ENCODE results near the gene SCD5. TPM values are rescaled to one million over a fixed set of nuclear protein-coding genes. Genes with fewer than 3 reads are reported as not detected.

Gene SCD5
- total and polyA plus RNA-seq, 2 of the 4 experiments (the other 2 are of a cell fraction), result 12.4 to 13.5 TPM

DNA sequence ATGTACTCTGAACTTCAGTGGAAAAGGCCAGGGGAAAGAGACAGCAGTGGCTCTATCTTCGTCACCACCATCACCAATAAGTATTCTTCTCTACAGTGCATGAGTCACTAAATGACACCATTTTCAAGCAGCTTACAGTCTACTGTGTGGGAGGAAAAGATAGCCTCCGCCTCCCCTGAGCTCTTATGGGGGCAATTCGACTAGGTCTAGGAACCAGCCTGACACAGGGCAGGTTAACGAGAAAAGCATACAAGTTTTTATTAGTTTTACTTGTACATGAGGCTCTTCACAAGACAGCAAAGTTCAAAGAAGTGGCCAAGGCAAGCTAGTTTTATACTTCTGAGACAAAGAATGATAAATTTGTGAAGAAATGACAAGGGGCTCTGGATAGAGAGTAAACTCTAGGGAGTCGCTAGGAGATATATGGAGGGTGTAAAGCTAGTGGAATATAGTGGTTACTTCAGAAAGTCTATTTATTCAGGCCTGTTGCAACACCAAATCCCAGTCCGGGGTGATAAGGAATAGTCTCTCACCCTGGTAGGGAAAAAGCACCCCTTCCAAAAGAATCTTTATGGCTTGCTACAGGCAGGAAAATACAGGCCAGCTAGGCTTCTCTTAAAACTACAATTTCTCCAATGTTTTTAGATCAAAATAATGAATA, 49.7 kb downstream of the SCD5 start:
- no peak; the same call in 1 of the 2 replicates for ATAC-seq (ENCODE audit: low read depth)
- in situ Hi-C loops (cut with MboI; ENCODE audit: low sequenced_read_pairs), result no loop called here

More for the DNA sequence above, 49.7 kb downstream of the SCD5 start:
- Histone ChIP-seq H3K9ac (ENCODE audit: low read depth, low read length) (no peak overlapping the region), H3K27me3 (ENCODE audit: control insufficient read depth, insufficient read depth, low read length) (no peaks in the 10 kb centered on the region), H2BK120ac (ENCODE audit: low read depth, low read length) (no peak overlapping the region), H4K20me1 (ENCODE audit: insufficient read depth, low read length) (no peaks in the 10 kb centered on the region), H3K4ac (ENCODE audit: low read depth, low read length) (no peak overlapping the region), H2AK9ac (replicated peaks; ENCODE audit: low read depth, low read length, poor library complexity) (no peak overlapping the region), H3K9me3 (ENCODE audit: control insufficient read depth, insufficient read depth, low read length) (no peaks in the 10 kb centered on the region), H4K91ac (ENCODE audit: insufficient read depth, low read depth, low read length) (no peak overlapping the region), H4K5ac (ENCODE audit: low read depth, low read length) (no peak overlapping the region), H2BK15ac (ENCODE audit: low read depth, low read length) (no peak overlapping the region), H3K56ac (ENCODE audit: extremely low read depth, insufficient read depth, low read length) (no peak overlapping the region), H2AK5ac (ENCODE audit: low read depth, low read length) (no peak overlapping the region), H2BK5ac (ENCODE audit: low read depth, low read length, poor library complexity, severe bottlenecking) (peak overlapping the region; percentile 38), H3K18ac (ENCODE audit: low read depth, low read length) (no peak overlapping the region; the same call in 1 of the 2 replicates), H3K4me1 (ENCODE audit: control insufficient read depth, insufficient read depth, low read length) (peaks cover 12% of the 10 kb centered on the region), H3K9me1 (ENCODE audit: insufficient read depth, low read length) (no peaks in the 10 kb centered on the region; the same call in 1 of the 2 replicates), H3K79me1 (ENCODE audit: low read depth in 1 of 2, low read length in 2 of 2) (peaks cover 0 to 10% of the 10 kb centered on the region in 2 experiments; a peak in 1 of 4 replicates), H3K23ac (ENCODE audit: low read depth, low read length) (no peak overlapping the region), H3K4me3 (ENCODE audit: insufficient read depth, low read depth, low read length) (no peak overlapping the region), H3K36me3 (ENCODE audit: control insufficient read depth, insufficient read depth, low read length) (no peaks in the 10 kb centered on the region), H2AFZ (replicated peaks; ENCODE audit: low read length, poor library complexity) (no peak overlapping the region), H3K27ac (ENCODE audit: insufficient read depth, low read length) (no peak overlapping the region), H2BK20ac (ENCODE audit: low read depth, low read length) (no peak overlapping the region), H3K14ac (replicated peaks; ENCODE audit: low read depth, low read length) (no peak overlapping the region), H4K8ac (ENCODE audit: low read depth in 2 of 2, low read length in 2 of 2) (0 out of 4 replicates have a peak overlapping the region, but pooled peaks of 1 of the 2 experiments have one; percentile 36), H3K4me2 (ENCODE audit: low read depth, low read length) (peak overlapping the region; percentile 7; the same call in 1 of the 2 replicates)
- intact Hi-C loops (cut with micrococcal nuclease) (loop anchor here (5.0 kb wide), 1 partner anchor 48 kb away; the partner anchor contains the start of gene SCD5), dilution Hi-C loops (cut with HindIII; ENCODE audit: low sequenced_read_pairs, unreplicated experiment) (no loop called here)
- CTCF ChIA-PET, result interaction anchor here (0.5 to 1.3 kb wide), 2 partner anchors 27 to 133 kb away, joined by 3 read pairs; no protein-coding TSS in a partner anchor
- no TSS peak for BruUV-seq (replicated peaks)
- peak; percentile 23 for DNase-seq
- TF ChIP-seq FOS (IDR thresholded peaks at IDR 0.05; ENCODE audit: low read depth, low read length) (no peak), SMC3 (IDR thresholded peaks at IDR 0.05; ENCODE audit: low read depth, low read length) (no peak), NFE2L2 (IDR thresholded peaks at IDR 0.05; ENCODE audit: low read depth, low read length) (no peak), POLR2A (IDR thresholded peaks at IDR 0.05; ENCODE audit: low read depth, low read length) (no peak), CTCF (conservative IDR thresholded peaks at IDR 0.05; ENCODE audit: low read depth, low read length) (no peak), ELK1 (IDR thresholded peaks at IDR 0.05; ENCODE audit: borderline replicate concordance, low read depth, low read length) (no peak), MAZ (IDR thresholded peaks at IDR 0.05; ENCODE audit: borderline replicate concordance, low read depth, low read length) (no peak), BHLHE40 (IDR thresholded peaks at IDR 0.05; ENCODE audit: low read depth, low read length) (no peak), RFX5 (IDR thresholded peaks at IDR 0.05; ENCODE audit: low read depth, low read length) (no peak), MAFK (IDR thresholded peaks at IDR 0.05; ENCODE audit: low read depth, low read length) (no peak), RCOR1 (IDR thresholded peaks at IDR 0.05; ENCODE audit: insufficient replicate concordance, low read length) (no peak)
- TF ChIP-seq, protein P1, sequence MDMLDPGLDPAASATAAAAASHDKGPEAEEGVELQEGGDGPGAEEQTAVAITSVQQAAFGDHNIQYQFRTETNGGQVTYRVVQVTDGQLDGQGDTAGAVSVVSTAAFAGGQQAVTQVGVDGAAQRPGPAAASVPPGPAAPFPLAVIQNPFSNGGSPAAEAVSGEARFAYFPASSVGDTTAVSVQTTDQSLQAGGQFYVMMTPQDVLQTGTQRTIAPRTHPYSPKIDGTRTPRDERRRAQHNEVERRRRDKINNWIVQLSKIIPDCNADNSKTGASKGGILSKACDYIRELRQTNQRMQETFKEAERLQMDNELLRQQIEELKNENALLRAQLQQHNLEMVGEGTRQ (IDR thresholded peaks at IDR 0.05; ENCODE audit: low read depth, low read length), result no peak
- WGBS, 2 experiments (ENCODE audit: extremely low coverage in 2 of 2, insufficient read length in 1 of 2), result 92% methylated on average over 2 of the region's 6 CpGs; no CpG with 5 or more reads in 1 of the 2 experiments
- POLR2A ChIA-PET (ENCODE audit: unreplicated experiment), result no interaction called here

All from IMR-90 (cell line).